NCI-H82 treated with DMSO at 0.1 percent for 48 hours (cell line): Measurements from ENCODE around the gene CCDC24.

ENCODE experiments used
- DNase-seq: peaks from one replicate; lab custom pipeline; 2025; ENCODE audit not compliant: unreplicated experiment; lab: John Stamatoyannopoulos, UW

Gene CCDC24

DNA sequence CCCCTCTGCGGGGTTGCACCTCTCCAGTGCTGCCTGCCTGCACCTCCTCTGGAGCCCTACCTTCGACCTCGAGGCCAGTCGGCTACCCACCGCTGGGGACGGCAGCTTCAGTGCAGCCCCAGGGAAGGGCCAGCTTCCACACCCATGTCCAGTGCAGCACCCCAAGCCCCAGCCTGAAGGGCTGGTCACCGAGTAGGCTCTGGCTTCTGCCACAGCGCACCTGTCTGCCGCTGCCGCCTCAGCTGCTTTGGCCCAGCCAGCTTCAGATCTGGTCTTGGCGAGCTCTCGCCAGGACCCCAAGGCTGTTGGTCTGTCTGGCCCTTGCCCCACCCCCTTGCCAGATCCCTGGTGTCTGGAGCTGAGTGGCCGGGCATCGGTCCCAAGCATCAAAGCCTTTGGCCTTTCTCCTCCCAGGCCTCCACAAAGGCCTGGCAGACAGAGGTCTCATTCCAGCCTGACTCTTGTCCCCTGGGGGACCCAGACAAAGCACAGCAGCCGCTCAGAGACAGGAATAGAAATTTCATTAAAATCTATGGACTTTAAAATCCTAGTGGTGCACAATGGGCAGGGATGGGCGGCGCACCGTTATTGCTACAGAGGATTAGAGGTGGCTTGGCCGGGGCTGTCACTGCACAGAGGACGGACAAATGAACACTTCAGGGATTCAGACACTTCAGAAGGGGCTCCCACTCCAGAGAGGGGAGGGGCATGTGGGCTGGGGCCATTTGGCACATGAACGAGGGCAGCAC is 4.8 kb downstream of the CCDC24 start:
- no peak for DNase-seq

DNA sequence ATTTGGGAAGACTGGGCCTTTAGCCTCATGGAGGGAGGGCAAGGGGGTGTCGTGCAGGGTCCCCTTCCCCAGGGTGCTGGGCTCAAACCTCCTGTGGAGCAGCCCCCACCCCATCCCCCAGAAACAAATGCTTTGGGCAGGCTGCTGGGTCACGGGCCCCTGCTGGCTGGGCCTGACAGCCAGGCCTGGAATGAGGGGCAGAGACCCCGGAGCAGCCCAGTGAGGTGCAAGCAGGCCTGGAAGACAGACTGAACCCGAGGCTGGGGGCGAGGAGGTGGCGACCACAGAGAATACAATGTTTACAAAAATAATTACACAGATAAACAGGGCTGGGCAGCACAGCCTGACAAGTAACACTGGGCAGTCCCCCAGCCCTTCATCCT is 5.3 kb downstream of the CCDC24 start:
- no peak for DNase-seq

DNA sequence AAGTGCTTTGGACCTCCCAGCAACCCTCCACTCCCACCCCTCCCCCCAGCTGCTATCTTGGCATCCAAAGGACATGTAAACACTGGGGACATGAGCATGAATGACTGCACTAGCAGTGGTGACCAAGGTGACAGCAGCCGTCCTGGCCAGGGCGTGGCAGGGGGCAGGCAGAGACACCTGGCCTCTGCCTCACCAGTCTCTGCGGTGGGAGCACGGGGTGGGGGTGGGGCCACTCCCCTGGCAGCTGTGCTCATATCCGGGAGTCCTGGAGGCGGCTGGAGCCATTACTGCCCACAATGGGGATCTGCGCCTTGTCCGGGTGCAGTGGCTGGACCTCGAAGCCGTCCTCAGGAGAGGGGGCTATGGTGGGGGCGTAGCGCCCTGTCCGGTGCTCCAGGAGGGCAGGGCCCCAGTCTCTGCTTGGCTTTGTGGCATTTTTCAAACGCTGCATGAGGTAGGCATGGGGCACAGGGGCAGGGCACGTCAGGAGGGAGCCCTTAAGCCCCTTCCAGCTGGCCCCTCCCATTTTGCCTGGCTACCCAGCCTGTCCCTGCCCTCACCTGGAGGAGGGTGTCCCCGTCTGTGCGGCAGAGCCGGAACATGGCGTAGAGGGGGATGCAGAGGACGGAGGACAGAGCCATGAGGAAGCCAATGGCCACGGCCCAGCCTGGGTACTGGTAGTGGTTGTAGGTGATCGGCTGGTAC is 6.0 kb downstream of the CCDC24 start:
- no peak for DNase-seq

DNA sequence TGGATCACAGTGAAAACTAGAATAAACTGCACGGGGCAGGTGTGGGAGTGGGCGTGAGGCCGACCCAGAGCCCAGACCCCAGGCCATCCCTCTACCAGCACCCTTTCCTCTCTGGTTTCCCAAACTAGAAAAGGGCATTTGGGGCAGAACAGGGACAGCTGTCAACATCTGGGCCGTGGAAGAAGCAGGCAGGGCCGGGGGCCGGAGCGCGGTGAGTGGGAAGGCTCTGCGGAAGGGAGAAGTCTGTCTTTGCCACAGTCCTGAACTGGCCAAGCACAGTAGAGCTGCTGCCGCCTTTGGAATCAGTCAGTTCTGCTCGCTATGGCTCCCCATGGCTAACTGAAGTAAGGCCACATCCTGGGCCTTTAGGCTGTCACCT is 6.6 kb downstream of the CCDC24 start:
- no peak for DNase-seq

DNA sequence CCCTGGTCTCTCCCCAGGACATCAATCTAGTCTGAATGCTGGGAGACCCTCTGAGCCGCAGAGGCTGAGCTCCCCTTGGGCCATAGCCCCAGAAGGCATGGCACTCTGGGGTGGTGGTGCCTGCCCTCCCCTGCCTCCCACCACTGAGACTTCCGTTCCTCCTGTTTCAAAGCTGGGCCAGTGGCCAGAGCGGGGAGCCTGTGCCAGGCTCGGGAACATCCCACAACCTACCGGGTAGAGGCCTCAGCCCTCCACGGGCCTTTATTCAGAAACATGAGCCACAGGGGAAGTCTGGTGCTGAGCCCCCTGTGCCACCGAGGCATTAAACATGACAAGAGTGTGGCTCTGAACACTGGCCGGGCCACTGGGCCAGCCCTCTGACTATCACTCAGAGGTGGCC is 8.1 kb downstream of the CCDC24 start:
- DNase-seq, result no peak

GRCh38 chr1:44000122-44000665 is 8.8 kb downstream of the CCDC24 start:
- no peak for DNase-seq

DNA sequence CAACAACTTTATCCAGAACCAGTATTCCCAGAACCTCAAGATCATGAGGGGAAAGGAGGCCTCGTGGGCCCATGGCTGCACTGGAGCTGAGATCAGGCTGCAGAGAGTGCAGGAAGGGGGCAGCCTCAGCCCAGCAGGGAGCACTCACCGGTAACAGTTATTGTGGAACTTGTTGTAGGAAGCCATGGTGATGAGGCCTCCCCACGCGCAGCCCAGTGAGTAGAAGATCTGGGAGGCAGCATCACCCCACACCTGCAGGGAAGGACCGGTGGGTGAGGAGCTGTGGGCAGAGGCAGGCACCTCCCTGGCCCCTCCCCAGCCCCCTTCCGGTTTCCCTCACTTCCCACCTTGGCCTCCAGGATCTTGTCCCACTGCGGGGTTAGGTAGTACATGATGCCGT is 10.8 kb downstream of the CCDC24 start:
- no peak for DNase-seq

- no peak for DNase-seq
These were observed 11.3 kb downstream of the CCDC24 start for GRCh38 chr1:44002606-44003157.

DNA sequence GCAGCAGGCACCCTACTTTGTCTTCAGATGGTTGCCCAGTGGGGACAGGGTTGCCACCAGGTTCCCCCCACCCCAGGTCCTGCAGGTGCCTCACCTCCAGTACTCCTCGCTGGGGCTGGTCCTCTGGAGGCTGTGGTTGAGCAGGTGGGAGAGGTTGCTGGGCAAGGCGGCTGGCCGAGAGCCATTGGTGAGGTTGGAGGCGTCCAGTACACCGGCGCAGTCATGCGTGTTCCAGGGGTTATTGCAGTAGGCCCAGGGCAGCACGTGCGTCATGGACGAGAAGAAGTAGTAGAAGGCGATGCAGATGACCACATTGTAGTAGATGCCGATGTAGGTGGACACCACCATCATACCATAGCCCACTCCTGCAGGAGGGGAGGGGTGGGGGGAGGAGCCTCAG is 16.9 kb downstream of the CCDC24 start:
- no peak for DNase-seq

DNA sequence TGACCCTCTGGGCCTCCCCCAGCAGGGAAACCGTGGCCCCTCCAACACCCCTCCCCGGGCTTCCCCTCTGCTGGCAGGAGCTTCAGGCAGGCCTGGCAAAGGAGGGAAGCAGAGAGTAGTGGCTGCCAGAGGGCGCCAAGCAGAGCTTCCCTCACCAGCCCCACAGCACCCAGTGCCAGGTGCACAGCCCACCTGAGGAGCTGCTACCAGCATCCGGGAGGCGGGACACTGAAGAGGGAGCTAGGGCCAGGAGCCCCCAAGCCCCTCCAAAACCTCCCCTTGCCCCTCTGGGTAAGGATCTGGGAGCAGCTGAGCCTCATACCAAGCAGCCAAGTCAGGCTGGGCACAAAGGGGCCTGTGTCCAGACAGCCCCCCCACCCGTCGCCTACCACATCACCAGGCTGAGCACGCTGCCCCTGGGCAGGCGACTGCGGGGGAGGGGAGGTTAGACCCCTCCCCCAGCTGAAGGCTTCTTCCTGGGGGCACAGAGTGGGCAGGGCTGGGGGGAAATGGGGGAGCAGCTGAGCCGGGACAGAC is 19.6 kb downstream of the CCDC24 start:
- no peak for DNase-seq

DNA sequence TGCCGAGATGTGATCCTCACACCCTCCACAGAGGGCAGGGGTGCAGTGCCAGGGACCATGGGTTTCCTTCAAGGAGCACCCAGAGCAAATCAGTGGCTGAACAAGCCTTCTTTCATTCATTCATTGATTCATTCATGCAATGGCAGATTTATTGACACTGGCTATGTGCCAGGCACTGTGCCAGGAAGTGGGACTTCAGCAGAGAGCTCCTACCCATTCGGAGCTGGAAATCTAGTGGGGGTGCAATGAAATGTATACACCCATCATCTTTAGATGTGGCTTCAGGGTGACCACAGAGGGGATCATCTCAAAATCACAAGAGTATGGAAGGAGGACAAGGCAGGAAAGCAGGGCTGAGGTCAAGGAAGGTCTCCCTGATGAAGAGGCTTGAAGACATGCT is 21.0 kb downstream of the CCDC24 start:
- DNase-seq, result no peak

GRCh38 chr1:44012941-44013609 is 21.7 kb downstream of the CCDC24 start:
- DNase-seq, result peak; percentile 63

GRCh38 chr1:44013949-44014348 is 22.6 kb downstream of the CCDC24 start:
- no peak for DNase-seq

DNA sequence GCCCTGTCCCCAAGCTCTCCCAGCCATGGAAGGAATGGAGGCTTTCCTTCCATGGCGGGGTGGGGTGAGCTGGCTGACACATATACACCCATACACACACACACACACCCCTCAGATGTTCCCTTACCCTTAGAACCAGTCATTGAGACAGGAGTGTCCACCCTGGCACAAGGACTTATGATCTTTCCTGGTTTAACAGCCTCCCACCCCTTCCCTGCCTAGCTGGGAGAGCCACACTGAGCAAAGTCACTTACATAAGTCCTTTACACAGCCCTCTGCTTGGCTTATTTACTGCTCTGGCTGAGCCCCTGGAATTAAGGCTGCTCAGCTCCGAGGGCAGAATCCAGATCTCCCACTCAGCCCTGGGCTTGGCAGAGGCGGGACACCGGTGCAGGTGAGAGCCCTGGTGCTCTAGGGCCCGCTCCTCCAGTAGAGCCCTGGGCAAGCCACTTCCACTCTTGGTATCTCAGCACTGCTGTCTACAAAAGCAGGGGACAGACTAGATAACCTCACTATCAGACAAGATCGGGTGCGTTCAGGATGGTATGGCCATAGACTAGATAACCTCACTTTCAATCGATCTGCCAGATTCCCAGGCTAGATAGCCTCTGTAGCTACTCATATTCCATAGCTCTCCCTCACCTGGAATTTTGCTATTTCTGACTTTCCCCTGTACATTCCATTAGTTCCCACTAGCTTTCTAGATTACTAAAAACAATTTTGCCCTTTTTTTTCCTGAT is 23.1 kb downstream of the CCDC24 start:
- peak; percentile 61 for DNase-seq

- DNase-seq, result no peak
These were observed 23.8 kb downstream of the CCDC24 start for GRCh38 chr1:44015206-44015605.

DNA sequence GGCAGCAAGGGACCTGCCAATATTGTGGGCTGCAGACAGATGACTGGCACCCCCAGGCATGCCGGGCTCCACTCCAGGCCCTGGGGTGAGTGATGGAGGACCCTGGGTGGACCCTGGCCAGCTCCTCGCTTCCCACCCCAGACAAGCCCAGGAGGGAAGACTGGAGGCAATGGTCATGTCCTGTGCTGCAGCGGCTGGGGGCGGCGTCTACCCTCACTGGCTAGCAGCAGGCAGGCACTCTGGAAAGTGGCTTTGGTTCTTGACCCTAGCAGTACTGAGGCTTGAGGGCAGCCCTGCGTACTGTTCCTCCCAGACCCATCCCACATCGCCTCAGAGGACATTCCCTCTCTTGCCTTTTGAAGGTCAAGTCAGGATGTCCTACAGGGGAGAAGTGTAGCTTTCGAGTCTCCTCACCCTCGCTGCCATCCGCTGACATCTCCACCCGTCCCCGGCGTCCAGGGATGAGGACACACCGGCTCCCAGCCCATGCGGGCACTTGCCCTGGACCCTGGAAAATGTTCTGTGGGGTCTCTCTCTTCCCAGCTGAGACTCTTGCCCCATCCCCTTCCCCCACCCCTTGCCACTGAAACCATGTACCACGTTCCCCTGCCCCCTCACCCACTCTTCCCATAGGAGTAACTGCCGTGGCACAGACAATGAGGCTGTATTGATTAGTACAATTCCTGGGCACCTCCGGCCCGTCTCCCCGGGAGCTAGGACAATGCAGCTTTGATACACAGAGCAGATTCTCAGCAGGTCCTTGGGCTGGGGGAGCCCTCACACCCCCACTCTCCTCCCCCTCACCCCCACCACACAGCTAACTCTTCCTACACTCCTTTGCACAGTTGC is 24.9 kb downstream of the CCDC24 start:
- DNase-seq, result no peak

GRCh38 chr1:44016890-44017400 is 25.5 kb downstream of the CCDC24 start:
- no peak for DNase-seq

DNA sequence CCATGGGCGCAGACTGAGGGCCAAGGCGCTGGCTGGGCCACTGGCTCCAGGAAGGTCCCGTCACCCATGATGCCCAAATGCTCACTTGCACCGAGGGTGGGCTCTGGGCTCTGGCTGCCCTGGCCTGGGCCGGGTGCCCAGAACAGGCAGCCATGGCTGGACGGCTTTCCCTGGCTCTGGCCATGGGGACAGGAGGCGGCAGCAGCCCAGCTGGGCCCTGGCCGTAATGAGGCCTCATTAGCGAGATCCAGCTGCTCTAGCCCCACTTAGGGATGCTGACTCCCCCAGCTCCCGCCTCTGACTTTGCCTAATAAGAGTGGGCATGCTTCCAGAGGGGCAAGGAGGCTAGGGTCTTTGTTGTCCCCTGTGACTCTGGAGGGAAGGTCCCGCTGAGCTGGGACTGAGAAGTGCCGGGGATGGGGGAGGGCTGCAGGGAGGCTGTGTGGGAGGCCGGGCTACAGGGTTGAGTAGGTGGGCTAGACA is 28.1 kb downstream of the CCDC24 start:
- DNase-seq, result no peak

- no peak for DNase-seq
These were observed 29.1 kb downstream of the CCDC24 start for GRCh38 chr1:44020464-44020863.
